SK-N-SH (cell line): Measurements from ENCODE around the gene GIT2.

Experiments
- CTCF ChIP-seq: fragments of 200-600 bp; sonication (generic); IDR thresholded peaks from 2 replicates; pipeline ENCODE4 v1.6.1; 2017; ENCODE audit warnings: antibody characterized with exemption, mild to moderate bottlenecking, moderate library complexity
- FOSL2 ChIP-seq: IDR thresholded peaks from 2 replicates; pipeline ENCODE4 v1.4.0; 2012; ENCODE audit warnings: low read depth, mild to moderate bottlenecking, moderate library complexity, borderline replicate concordance
- REST ChIP-seq: IDR thresholded peaks from 2 replicates; pipeline ENCODE4 v1.6.1; 2012; ENCODE audit warnings: mild to moderate bottlenecking, low read depth, low read length, moderate library complexity
- RFX5 ChIP-seq: IDR thresholded peaks from 2 replicates; pipeline ENCODE4 v1.6.1; 2012; ENCODE audit warnings: mild to moderate bottlenecking, improper control_type of control experiment, low read length
- RXRA ChIP-seq: IDR thresholded peaks from 2 replicates; pipeline ENCODE4 v1.4.0; 2012; ENCODE audit warnings: low read depth, mild to moderate bottlenecking, borderline replicate concordance

GRCh38 chr12:109880938-109881337 is 115.2 kb downstream of the GIT2 start:
- TF ChIP-seq REST (peak; percentile 63; the same call in 1 of the 2 replicates), FOSL2 (no peak), RXRA (no peak), CTCF (no peak), RFX5 (no peak)
